Right kidney (tissue), 9 donors: ENCODE results near the gene RTN3.
A peak's percentile ranks its signal among the peaks of the same experiment; 100 is the strongest.
"Not testable (repeated sequence)": the region's sequence is repeated elsewhere in the genome, so short reads cannot be mapped to it uniquely, and the experiment has no call there.

Source experiments
- DNase-seq: peaks from one replicate; pipeline ENCODE4 v3.0.0-alpha.2; 2016
- long read RNA-seq, 8 donors: transcript quantifications; one replicate each; lab custom pipeline, GENCODE V29; 2026

RTN3 gene
- long read RNA-seq, donor 1, transcript RTN3-208 (7 exons, 2,532 nt), result major isoform, 58 of 119 reads
- long read RNA-seq, donor 1, partial matches to known transcripts, result 56 of 119 reads
- long read RNA-seq, donor 1, other reads (novel, unspliced or antisense), result 0 of 119 reads
- long read RNA-seq, donor 2, transcript RTN3-208 (7 exons, 2,532 nt), result major isoform, 49 of 59 reads
- long read RNA-seq, donor 2, partial matches to known transcripts, result 8 of 59 reads
- long read RNA-seq, donor 2, other reads (novel, unspliced or antisense), result 0 of 59 reads
- long read RNA-seq, donor 3, transcript RTN3-208 (7 exons, 2,532 nt), result major isoform, 33 of 64 reads
- long read RNA-seq, donor 3, partial matches to known transcripts, result 26 of 64 reads
- long read RNA-seq, donor 3, other reads (novel, unspliced or antisense), result 0 of 64 reads
- long read RNA-seq, donor 4, transcript RTN3-208 (7 exons, 2,532 nt), result major isoform, 62 of 71 reads
- long read RNA-seq, donor 4, partial matches to known transcripts, result 7 of 71 reads
- long read RNA-seq, donor 4, other reads (novel, unspliced or antisense), result 0 of 71 reads
- long read RNA-seq, donor 5, transcript RTN3-208 (7 exons, 2,532 nt), result major isoform, 48 of 58 reads
- long read RNA-seq, donor 5, partial matches to known transcripts, result 5 of 58 reads
- long read RNA-seq, donor 5, other reads (novel, unspliced or antisense), result 0 of 58 reads
- long read RNA-seq, donor 6, transcript RTN3-208 (7 exons, 2,532 nt), result major isoform, 55 of 73 reads
- long read RNA-seq, donor 6, partial matches to known transcripts, result 13 of 73 reads
- long read RNA-seq, donor 6, other reads (novel, unspliced or antisense), result 0 of 73 reads
- long read RNA-seq, donor 7, transcript RTN3-208 (7 exons, 2,532 nt), result major isoform, 81 of 131 reads
- long read RNA-seq, donor 7, transcript RTN3-212 (2 exons, 712 nt), result minor isoform, 6 of 131 reads
- long read RNA-seq, donor 7, partial matches to known transcripts, result 30 of 131 reads
- long read RNA-seq, donor 7, other reads (novel, unspliced or antisense), result 10 of 131 reads
- long read RNA-seq, donor 8, transcript RTN3-208 (7 exons, 2,532 nt), result major isoform, 52 of 95 reads
- long read RNA-seq, donor 8, partial matches to known transcripts, result 35 of 95 reads
- long read RNA-seq, donor 8, other reads (novel, unspliced or antisense), result 5 of 95 reads

- peak; percentile 97 for DNase-seq
Measured at GRCh38 chr11:63681321-63682065, at the start of gene RTN3. TSS of gene RTN3 (plus strand) at chr11:63681500. CDS start at chr11:63681637, 137 bp downstream.

GRCh38 chr11:63635762-63636465 is 45.4 kb upstream of the RTN3 start:
- DNase-seq, result peak; percentile 49

- not testable (repeated sequence) for DNase-seq
Measured at GRCh38 chr11:63638436-63638835, 42.9 kb upstream of the RTN3 start.

GRCh38 chr11:63639199-63639832 is 42.0 kb upstream of the RTN3 start:
- no peak for DNase-seq

GRCh38 chr11:63641727-63642126 is 39.6 kb upstream of the RTN3 start:
- no peak for DNase-seq

GRCh38 chr11:63643205-63643604 is 38.1 kb upstream of the RTN3 start:
- DNase-seq, result no peak

- no peak for DNase-seq
Measured at GRCh38 chr11:63652671-63653070, 28.6 kb upstream of the RTN3 start.

GRCh38 chr11:63660972-63661371 is 20.3 kb upstream of the RTN3 start:
- no peak for DNase-seq

DNA sequence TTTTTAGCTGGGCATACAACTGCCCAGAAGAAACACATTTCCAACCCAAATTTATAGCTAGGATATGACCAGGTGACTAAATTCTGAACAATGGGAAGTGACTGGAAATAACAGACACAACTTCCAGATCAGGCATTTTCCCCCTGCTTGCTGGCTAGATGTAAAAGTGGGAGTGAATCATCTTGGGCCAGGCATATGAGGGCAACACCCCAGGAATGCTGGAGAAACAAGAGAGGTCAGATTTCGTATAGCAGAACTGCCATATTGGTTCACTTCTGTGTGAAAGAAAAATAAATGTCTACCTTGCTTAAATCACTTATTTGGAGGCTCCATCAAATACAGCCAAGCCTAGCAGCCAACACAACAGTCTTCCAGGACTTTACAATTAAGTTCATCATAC is 17.5 kb upstream of the RTN3 start:
- no peak for DNase-seq

DNA sequence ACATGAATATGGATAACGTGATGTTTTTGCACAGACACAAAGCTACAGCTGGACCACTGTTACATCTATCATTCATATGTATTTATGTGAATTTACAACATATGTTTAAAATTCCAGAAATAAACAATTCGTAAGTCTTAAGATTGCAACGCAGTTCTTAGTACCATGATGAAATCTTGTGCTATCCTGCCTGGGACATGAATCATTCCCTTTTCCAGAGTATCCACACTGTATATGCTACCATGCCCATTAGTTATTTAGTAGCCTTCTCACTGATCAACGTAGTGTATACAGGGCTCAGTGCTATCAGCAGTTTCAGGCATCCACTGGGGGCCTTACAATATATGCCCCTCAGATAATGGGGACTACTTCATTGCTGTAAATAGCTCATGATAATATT is 14.4 kb upstream of the RTN3 start:
- no peak for DNase-seq

- no peak for DNase-seq
Measured at GRCh38 chr11:63667995-63668795, 13.1 kb upstream of the RTN3 start.

GRCh38 chr11:63670096-63670432 is 11.2 kb upstream of the RTN3 start:
- no peak for DNase-seq

- DNase-seq, result peak; percentile 77
Measured at GRCh38 chr11:63670433-63671321, 10.6 kb upstream of the RTN3 start.

DNA sequence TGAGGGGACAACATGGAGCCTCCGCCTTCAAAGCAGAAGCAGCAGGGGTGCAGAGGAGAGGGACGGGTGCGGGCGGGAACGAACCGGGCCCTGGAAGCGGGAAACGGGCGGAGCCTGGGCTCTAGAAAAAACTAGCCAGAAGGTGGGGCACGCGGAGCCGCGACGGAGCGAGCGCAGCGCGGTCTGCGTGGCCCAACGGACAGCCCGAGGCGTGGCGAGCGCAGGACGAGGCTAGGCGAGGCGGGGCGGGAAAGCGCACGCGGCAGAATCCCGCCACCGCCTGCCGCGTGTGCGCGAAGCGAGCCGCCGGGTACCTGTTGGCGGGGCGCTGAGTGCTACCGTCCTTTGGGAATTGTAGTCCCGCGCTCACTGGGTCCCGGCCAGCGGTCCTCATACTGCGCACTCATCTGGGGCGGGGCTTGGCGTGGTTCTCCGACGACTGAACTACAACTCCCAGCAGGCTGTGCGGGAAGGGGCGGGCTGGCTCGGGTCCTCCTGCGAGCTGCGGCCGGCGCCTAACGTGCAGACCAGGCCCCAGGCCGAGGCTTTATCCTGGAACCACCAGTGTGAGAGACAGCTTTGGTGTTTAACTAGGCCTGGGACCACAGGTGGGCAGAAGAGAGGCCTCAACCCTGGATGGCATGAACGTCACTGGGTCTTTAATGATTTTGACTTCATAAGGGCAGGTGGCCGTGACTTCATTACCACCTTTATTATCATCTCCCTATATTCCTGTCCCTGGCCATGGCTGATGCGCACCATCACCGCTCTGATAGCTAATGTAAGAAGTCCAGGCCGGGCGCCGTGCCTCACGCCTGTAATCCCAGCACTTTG is 9.8 kb upstream of the RTN3 start, which contains the start of gene ATL3:
ATL3 (minus strand) TSS at position 55 of the 834 bp plus-strand sequence; CDS start at position 14, 41 bp downstream.
- DNase-seq, result peak; percentile 99

- no peak for DNase-seq
Measured at GRCh38 chr11:63672156-63672463, 9.2 kb upstream of the RTN3 start.

DNA sequence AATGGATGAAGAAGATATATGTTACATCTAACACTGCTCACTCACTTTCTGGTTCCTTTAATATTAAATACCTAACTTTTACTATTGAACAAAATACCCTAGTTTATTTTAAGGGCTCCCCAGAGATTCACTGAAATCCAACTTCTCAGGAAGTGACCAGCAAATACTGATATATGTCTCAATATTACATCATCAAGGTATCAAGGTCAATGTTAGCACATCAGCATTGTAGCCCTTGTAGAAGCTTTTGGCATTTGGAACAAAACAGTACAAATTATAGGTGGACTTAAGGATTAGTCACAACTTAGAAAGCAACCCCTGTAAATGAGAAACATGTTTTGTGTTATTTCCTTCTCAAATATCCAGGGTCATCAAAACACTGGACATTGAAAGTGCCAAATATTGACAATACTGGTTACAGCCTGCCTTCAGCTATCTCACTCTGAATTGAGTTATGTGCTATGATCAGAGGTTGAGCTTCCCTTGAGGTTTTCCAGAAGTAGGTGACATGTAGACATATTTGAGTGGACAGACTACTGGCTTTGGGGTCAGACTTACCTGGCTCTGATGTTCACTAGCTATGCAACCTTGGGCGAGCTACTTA is 8.3 kb upstream of the RTN3 start:
- DNase-seq, result no peak

DNA sequence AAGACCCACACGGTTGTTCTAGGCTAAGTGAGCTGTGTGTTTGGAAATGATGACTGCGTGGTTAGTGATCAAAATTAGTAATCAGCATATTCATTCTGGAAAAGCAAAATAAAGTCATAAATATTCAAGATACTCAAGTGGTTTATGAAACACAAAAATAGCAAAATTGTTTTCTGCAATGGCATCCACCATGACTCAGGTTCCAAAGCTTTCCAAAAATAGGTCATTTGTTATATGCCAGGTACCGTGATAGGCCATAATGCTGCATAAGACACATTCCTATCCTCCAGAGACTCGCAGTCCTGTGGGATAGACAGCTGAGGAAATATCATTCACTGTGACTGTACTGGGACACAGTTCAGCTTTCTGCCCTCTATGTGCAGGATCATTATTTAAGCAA is 7.7 kb upstream of the RTN3 start:
- DNase-seq, result no peak
